K562 (cell line): ENCODE measurements around the gene SYNM. TPM values are rescaled to one million over a fixed set of nuclear protein-coding genes. Genes with fewer than 3 reads are reported as not detected.

ENCODE experiments used
- ATAC-seq: fragments of 200-7000 bp; cut with Tn5 transposase; 3 replicates; pipeline ENCODE4 v1.9.1; 2020; ENCODE audit warnings: moderate library complexity
- BruUV-seq: library from RNA; stranded (reverse); fragments of 400-500 nt; replicated peaks from 2 replicates; lab custom pipeline; 2021; lab: Mats Ljungman, UMichigan
- CTCF ChIA-PET: fragments of 300-600 bp; formaldehyde crosslinking; extraction: SDS; loops from one replicate; lab custom pipeline; 2021; ENCODE audit warnings: low intra/inter-chr PET ratio; lab: Yijun Ruan, JAX
- POLR2A ChIA-PET: fragments of 300-600, 350-650 bp; sonication (Branson Sonifier 250); formaldehyde crosslinking; extraction: SDS; loops from one replicate; lab custom pipeline; 2021; ENCODE audit warnings: antibody characterized with exemption, inconsistent platforms; lab: Yijun Ruan, JAX
- DNase-seq, 4 experiments: peaks; one replicate each; pipeline versions ENCODE4 v3.0.0 to v3.0.0-alpha.2; 2011 to 2018; ENCODE audit warnings: low spot score in 3 of 4, mixed read lengths in 3 of 4; ENCODE audit errors: extremely low read depth in 1 of 4
- FAIRE-seq: peaks from 2 replicates; lab custom pipeline; 2011; peaks lifted over from hg19 to GRCh38; lab: Jason Lieb, UNC
- H2AFZ ChIP-seq: 2 replicates; pipeline ENCODE4 v1.6.0; 2011; ENCODE audit warnings: low read depth, low read length, control low read depth, inconsistent platforms
- H3K27ac ChIP-seq: fragments of 200-600 bp; 3 replicates; pipeline ENCODE4 v1.8.0; 2011; ENCODE audit warnings: low read depth, mild to moderate bottlenecking, control low read depth, inconsistent platforms, low read length, moderate library complexity, mixed read lengths; ENCODE audit errors: extremely low read depth
- H3K27me3 ChIP-seq, 2 experiments: fragments of 300-600 bp in 1 of 2; 2 replicates in 1 of 2; 3 replicates in 1 of 2; pipeline versions ENCODE4 v1.6.0 to v1.8.0; 2011; ENCODE audit warnings: inconsistent platforms in 2 of 2, low read length in 2 of 2, mild to moderate bottlenecking in 1 of 2, mixed read lengths in 1 of 2, moderate library complexity in 1 of 2; ENCODE audit not compliant: control insufficient read depth in 2 of 2, insufficient read depth in 2 of 2
- H3K36me3 ChIP-seq: fragments of 300-600 bp; 3 replicates; pipeline ENCODE4 v1.8.0; 2011; ENCODE audit warnings: mild to moderate bottlenecking, low read length, inconsistent platforms; ENCODE audit not compliant: control insufficient read depth, insufficient read depth
- H3K4me1 ChIP-seq, 2 experiments: fragments of 200-600 bp in 1 of 2; replicated peaks in 1 of 2; 2 replicates in 1 of 2; 3 replicates in 1 of 2; pipeline versions ENCODE4 v1.5.1 to v1.8.0; 2011; ENCODE audit warnings: inconsistent platforms in 2 of 2, low read length in 2 of 2, mild to moderate bottlenecking in 1 of 2, mixed read lengths in 1 of 2, moderate library complexity in 1 of 2; ENCODE audit not compliant: control insufficient read depth in 2 of 2, insufficient read depth in 2 of 2
- H3K4me2 ChIP-seq: 2 replicates; pipeline ENCODE4 v1.6.1; 2011; ENCODE audit warnings: low read length, control low read depth, inconsistent platforms, mixed read lengths; ENCODE audit not compliant: insufficient read depth
- H3K4me3 ChIP-seq: fragments of 200-600 bp; sonication (generic), shearing (Covaris generic); 2 replicates; pipeline ENCODE4 v1.5.1; 2016; ENCODE audit warnings: control low read depth, inconsistent platforms
- H3K79me2 ChIP-seq: fragments of 200-600 bp; 3 replicates; pipeline ENCODE4 v1.8.0; 2011; ENCODE audit warnings: low read length, inconsistent platforms; ENCODE audit not compliant: control insufficient read depth, insufficient read depth
- H3K9ac ChIP-seq, 2 experiments: 2 replicates each; pipeline versions ENCODE4 v1.6.0 to v1.6.1; 2011; ENCODE audit warnings: low read depth in 2 of 2, low read length in 2 of 2, control low read depth in 1 of 2, inconsistent platforms in 1 of 2, mild to moderate bottlenecking in 1 of 2, mixed read lengths in 1 of 2; ENCODE audit not compliant: insufficient read depth in 1 of 2
- H3K9me1 ChIP-seq: one replicate; pipeline ENCODE4 v1.6.0; 2011; ENCODE audit warnings: inconsistent platforms, mild to moderate bottlenecking, low read length, moderate library complexity; ENCODE audit not compliant: control insufficient read depth, insufficient read depth
- H3K9me3 ChIP-seq: replicated peaks from 2 replicates; pipeline ENCODE4 v1.5.1; 2011; ENCODE audit warnings: low read depth, low read length, inconsistent platforms; ENCODE audit not compliant: control insufficient read depth, insufficient read depth
- H4K20me1 ChIP-seq: replicated peaks from 2 replicates; pipeline ENCODE4 v1.6.1; 2011; ENCODE audit warnings: low read length, inconsistent platforms, mixed read lengths; ENCODE audit not compliant: control insufficient read depth, insufficient read depth
- BRD9 ChIP-seq: fragments of 450-650 bp; IDR thresholded peaks from 2 replicates; pipeline ENCODE4 v1.6.1; 2018; ENCODE audit warnings: low read depth; ENCODE audit not compliant: partially characterized antibody
- CBX2 ChIP-seq: fragments of 200-600 bp; sonication (generic); IDR thresholded peaks from one replicate; pipeline ENCODE4 v1.6.1; 2012; ENCODE audit warnings: mild to moderate bottlenecking, low read length, inconsistent platforms; ENCODE audit not compliant: insufficient read depth, poor library complexity, severe bottlenecking
- CBX8 ChIP-seq: fragments of 200-600 bp; sonication (generic); IDR thresholded peaks from 2 replicates; pipeline ENCODE4 v1.6.1; 2012; ENCODE audit warnings: borderline replicate concordance, mixed run types, low read depth, mild to moderate bottlenecking, moderate library complexity, mixed read lengths, low read length, control low read depth, inconsistent platforms; ENCODE audit not compliant: poor library complexity, severe bottlenecking; ENCODE audit errors: extremely low read depth
- CCAR2 ChIP-seq: fragments of 200-400 bp; formaldehyde crosslinking; IDR thresholded peaks from 2 replicates; pipeline ENCODE4 v1.6.1; 2017; ENCODE audit warnings: mild to moderate bottlenecking, low read depth, low read length
- CSDE1 ChIP-seq, 2 experiments: fragments of 450-650 bp; IDR thresholded peaks; 2 replicates each; pipeline ENCODE4 v1.6.1; 2016; ENCODE audit warnings: mild to moderate bottlenecking in 1 of 2
- GATAD2B ChIP-seq: fragments of 450-650 bp; IDR thresholded peaks from 2 replicates; pipeline ENCODE4 v1.6.1; 2017; ENCODE audit warnings: mild to moderate bottlenecking, borderline replicate concordance
- HDAC1 ChIP-seq, 2 experiments: fragments of 450-650 bp; IDR thresholded peaks; 2 replicates each; pipeline ENCODE4 v1.6.1; 2016 to 2017; ENCODE audit warnings: inconsistent platforms in 1 of 2, mild to moderate bottlenecking in 1 of 2, moderate library complexity in 1 of 2
- HNRNPL ChIP-seq: fragments of 200-400 bp; formaldehyde crosslinking; IDR thresholded peaks from 2 replicates; pipeline ENCODE4 v1.6.1; 2017; ENCODE audit warnings: low read depth, mild to moderate bottlenecking, low read length
- MAX ChIP-seq: sonication (generic); formaldehyde crosslinking; IDR thresholded peaks from 2 replicates; pipeline ENCODE4 v1.9.0; 2022; ENCODE audit warnings: mild to moderate bottlenecking, missing genetic modification reagents
- POLR2H ChIP-seq: IDR thresholded peaks from 2 replicates; pipeline ENCODE4 v1.6.1; 2016; ENCODE audit warnings: missing genetic modification characterization, low read depth, mild to moderate bottlenecking, control low read depth, missing compliant biosample characterization, moderate library complexity
- RAD51 ChIP-seq: fragments of 450-650 bp; IDR thresholded peaks from 2 replicates; pipeline ENCODE4 v1.7.1; 2016; ENCODE audit warnings: low read depth, mild to moderate bottlenecking, borderline replicate concordance
- RFX1 ChIP-seq: fragments of 450-650 bp; IDR thresholded peaks from 2 replicates; pipeline ENCODE4 v1.6.1; 2016; ENCODE audit warnings: mild to moderate bottlenecking, moderate library complexity
- ZBTB43 ChIP-seq: sonication (generic); formaldehyde crosslinking; IDR thresholded peaks from 2 replicates; pipeline ENCODE4 v1.8.0; 2023; ENCODE audit warnings: mild to moderate bottlenecking, missing genetic modification reagents
- ZNF668 ChIP-seq: fragments of 250-450 bp; sonication (Bioruptor Pico); IDR thresholded peaks from 2 replicates; pipeline ENCODE4 v1.8.0; 2022; ENCODE audit warnings: mild to moderate bottlenecking, inconsistent platforms
- whole genome bisulfite sequencing: fragments of 100-300 bp; shearing (Covaris generic); methylation state at CpG from one replicate; pipeline ENCODE4 v1.1.6; 2016; ENCODE audit warnings: low coverage, mixed read lengths; ENCODE audit not compliant: insufficient coverage; ENCODE audit errors: missing lambda C conversion rate; 5-methylcytosine and 5-hydroxymethylcytosine counted together
- in situ Hi-C: fragments of 300-500 bp; cut with MboI; formaldehyde crosslinking; loops from 4 replicates; pipeline ENCODE4 v1.15.0; 2018; ENCODE audit warnings: inconsistent platforms, mixed read lengths
- intact Hi-C: fragments of 100-400 bp; cut with micrococcal nuclease; formaldehyde crosslinking; loops from 2 replicates; pipeline ENCODE4 v1.14.2; 2022
- polyA plus RNA-seq, 8 experiments: library from polyadenylated mRNA; depleted of rRNA in 4 of 8; stranded (reverse) in 5 of 8; unstranded in 3 of 8; fragments of >200 nt; fragmentation: Nextera tagmentation in 2 of 8; fragmentation: Illumina TruSeq in 1 of 8; extraction: Ambion mirVana in 2 of 8; extraction: Trizol in 1 of 8; gene quantifications; 2 replicates each; pipeline versions ENCODE4 v1.2.1 to v1.2.3, GENCODE V29; 2011 to 2014; ENCODE audit warnings: inconsistent platforms in 1 of 8, missing spikeins in 1 of 8
- total RNA-seq, 7 experiments: library from RNA; depleted of rRNA in 6 of 7; stranded (reverse); fragments of >200 nt in 6 of 7; fragmentation: Illumina TruSeq in 2 of 7; extraction: Trizol in 2 of 7; gene quantifications; 2 replicates each; pipeline versions ENCODE4 v1.2.1 to v1.2.3, GENCODE V29; 2011 to 2021; ENCODE audit warnings: low replicate concordance in 1 of 7

SYNM gene
- total and polyA plus RNA-seq, 9 of the 15 experiments (the other 6 are each of a cell fraction or from before 2014, with no cell fraction given): 0.01 to 0.42 (median 0.13) TPM

- H3K4me3 ChIP-seq: no peak overlapping the region
- no peak overlapping the region for H2AFZ ChIP-seq
- no peak for ATAC-seq
- H3K9me1 ChIP-seq: no peaks in the 10 kb centered on the region
- no peak overlapping the region for H3K9ac ChIP-seq
- H3K36me3 ChIP-seq: no peaks in the 10 kb centered on the region
- in situ Hi-C loops: no loop called here
- no peak for FAIRE-seq
- no peak for TF ChIP-seq RAD51
- no peak for TF ChIP-seq CBX8
- no peak for TF ChIP-seq RFX1
- H3K27me3 ChIP-seq: no peaks in the 10 kb centered on the region
- ChIA-PET POLR2A (no interaction called here), CTCF (no interaction called here)
- no TSS peak for BruUV-seq
- 12% methylated on average over 4 of the region's 4 CpGs for WGBS
- intact Hi-C loops: no loop called here
- H3K27ac ChIP-seq: no peak overlapping the region
- no peaks in the 10 kb centered on the region for H3K9me3 ChIP-seq
- H3K79me2 ChIP-seq: no peaks in the 10 kb centered on the region
- H4K20me1 ChIP-seq: no peaks in the 10 kb centered on the region
- DNase-seq: no peak
- H3K4me2 ChIP-seq: no peak overlapping the region
- no peaks in the 10 kb centered on the region for H3K4me1 ChIP-seq
Observed at GRCh38 chr15:99181545-99181971, 76.7 kb downstream of the SYNM start.

- in situ Hi-C loops (no loop called here), intact Hi-C loops (no loop called here)
- Histone ChIP-seq H3K9me3 (no peaks in the 10 kb centered on the region), H3K4me1 (no peaks in the 10 kb centered on the region), H3K79me2 (no peaks in the 10 kb centered on the region), H3K4me3 (no peak overlapping the region), H3K9me1 (no peaks in the 10 kb centered on the region), H4K20me1 (no peaks in the 10 kb centered on the region), H3K4me2 (no peak overlapping the region), H3K36me3 (no peaks in the 10 kb centered on the region), H3K9ac (no peak overlapping the region), H3K27me3 (no peaks in the 10 kb centered on the region), H2AFZ (no peak overlapping the region), H3K27ac (no peak overlapping the region)
- ATAC-seq (no peak), FAIRE-seq (no peak), DNase-seq (no peak)
- ChIA-PET POLR2A (no interaction called here), CTCF (no interaction called here)
- BruUV-seq: no TSS peak
- WGBS: 11% methylated on average over 1 of the region's 1 CpG
- TF ChIP-seq HDAC1 (IDR thresholded peaks at IDR 0.05) (no peak), BRD9 (no peak), CCAR2 (no peak), HNRNPL (no peak), GATAD2B (no peak), POLR2H (tag) (no peak), CBX2 (no peak), MAX (no peak), ZBTB43 (CRISPR knock-in tag) (no peak), ZNF668 (CRISPR knock-in tag) (no peak), CSDE1 (IDR thresholded peaks at IDR 0.05) (no peak)
Observed at GRCh38 chr15:99182791-99183190, 77.9 kb downstream of the SYNM start.
